GM18526 (cell line): ENCODE data around the gene DNAJA3.

Experiments
- POLR2A ChIP-seq: IDR thresholded peaks from 3 replicates; pipeline ENCODE4 v1.6.1; 2011; ENCODE audit not compliant: insufficient read length; ENCODE audit errors: extremely low read depth

The DNAJA3 gene

GRCh38 chr16:4399001-4399730 lies 26.5 kb upstream of the DNAJA3 start:
- TF ChIP-seq POLR2A, result no peak

- TF ChIP-seq POLR2A, result no peak
Measured at GRCh38 chr16:4401094-4401501, 24.6 kb upstream of the DNAJA3 start.

- TF ChIP-seq POLR2A, result no peak
Measured at GRCh38 chr16:4401510-4401909, 24.2 kb upstream of the DNAJA3 start.

GRCh38 chr16:4402439-4403132 lies 23.1 kb upstream of the DNAJA3 start:
- TF ChIP-seq POLR2A, result no peak

GRCh38 chr16:4403133-4403949 lies 22.3 kb upstream of the DNAJA3 start:
- TF ChIP-seq POLR2A, result no peak

GRCh38 chr16:4404247-4404966 lies 21.3 kb upstream of the DNAJA3 start:
- no peak for TF ChIP-seq POLR2A

- TF ChIP-seq POLR2A, result no peak
Measured at GRCh38 chr16:4404967-4405696, 20.5 kb upstream of the DNAJA3 start.

- TF ChIP-seq POLR2A, result no peak
Measured at GRCh38 chr16:4407543-4408322, 17.9 kb upstream of the DNAJA3 start.

GRCh38 chr16:4408323-4408690 lies 17.4 kb upstream of the DNAJA3 start:
- no peak for TF ChIP-seq POLR2A

GRCh38 chr16:4409081-4409932 lies 16.4 kb upstream of the DNAJA3 start:
- no peak for TF ChIP-seq POLR2A

GRCh38 chr16:4410335-4411075 lies 15.2 kb upstream of the DNAJA3 start:
- TF ChIP-seq POLR2A, result no peak

GRCh38 chr16:4411684-4412083 lies 14.0 kb upstream of the DNAJA3 start:
- no peak for TF ChIP-seq POLR2A
